Skeletal muscle satellite cell (primary cell): ENCODE data around the gene OASL.

Experiments
- H3K27me3 ChIP-seq: 2 replicates; pipeline ENCODE4 v1.7.0; 2013; ENCODE audit warnings: low read length; ENCODE audit not compliant: control insufficient read depth, insufficient read depth
- H3K36me3 ChIP-seq: 2 replicates; pipeline ENCODE4 v1.7.0; 2013; ENCODE audit warnings: mild to moderate bottlenecking, control low read depth, low read length; ENCODE audit not compliant: insufficient read depth
- H3K4me1 ChIP-seq: 2 replicates; pipeline ENCODE4 v1.7.0; 2013; ENCODE audit warnings: low read length; ENCODE audit not compliant: control insufficient read depth, insufficient read depth
- H3K4me2 ChIP-seq: 2 replicates; pipeline ENCODE4 v1.7.0; 2013; ENCODE audit warnings: mild to moderate bottlenecking, low read length
- H3K4me3 ChIP-seq: 2 replicates; pipeline ENCODE4 v1.7.0; 2013; ENCODE audit warnings: low read length
- H3K9ac ChIP-seq: 2 replicates; pipeline ENCODE4 v1.7.0; 2013; ENCODE audit warnings: mild to moderate bottlenecking, low read depth, low read length, moderate library complexity
- H3K9me3 ChIP-seq: replicated peaks from 2 replicates; pipeline ENCODE4 v1.7.0; 2013; ENCODE audit warnings: mild to moderate bottlenecking, control low read depth, low read length

Gene OASL

GRCh38 chr12:121023799-121024198 is 15.2 kb downstream of the OASL start:
- Histone ChIP-seq H3K4me2 (no peak overlapping the region), H3K9ac (no peak overlapping the region), H3K36me3 (no peaks in the 10 kb centered on the region), H3K4me3 (no peak overlapping the region), H3K4me1 (no peaks in the 10 kb centered on the region), H3K27me3 (peaks cover 19% of the 10 kb centered on the region), H3K9me3 (no peaks in the 10 kb centered on the region)

DNA sequence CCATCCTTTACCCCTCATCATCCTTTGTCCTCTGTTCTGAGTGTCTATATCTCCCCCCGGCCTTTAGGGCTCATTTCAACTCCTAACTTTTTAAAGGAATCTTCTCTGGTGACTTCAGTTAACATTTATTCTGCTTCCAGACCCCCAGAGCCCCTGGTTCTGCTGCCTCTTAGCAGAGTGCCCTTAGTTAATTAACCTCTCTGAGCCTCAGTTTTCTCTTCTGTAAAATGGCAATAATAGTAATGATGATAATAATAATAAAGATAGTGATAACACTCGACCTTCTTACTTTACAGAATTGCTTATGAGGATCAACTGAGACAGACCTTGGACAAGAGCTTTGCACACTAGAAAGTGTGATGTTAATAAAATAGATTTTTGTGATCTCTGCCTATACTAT is 16.3 kb downstream of the OASL start:
- Histone ChIP-seq H3K4me1 (no peaks in the 10 kb centered on the region), H3K36me3 (no peaks in the 10 kb centered on the region), H3K27me3 (peaks cover 19% of the 10 kb centered on the region), H3K9me3 (no peaks in the 10 kb centered on the region), H3K9ac (no peak overlapping the region), H3K4me2 (no peak overlapping the region), H3K4me3 (no peak overlapping the region)

DNA sequence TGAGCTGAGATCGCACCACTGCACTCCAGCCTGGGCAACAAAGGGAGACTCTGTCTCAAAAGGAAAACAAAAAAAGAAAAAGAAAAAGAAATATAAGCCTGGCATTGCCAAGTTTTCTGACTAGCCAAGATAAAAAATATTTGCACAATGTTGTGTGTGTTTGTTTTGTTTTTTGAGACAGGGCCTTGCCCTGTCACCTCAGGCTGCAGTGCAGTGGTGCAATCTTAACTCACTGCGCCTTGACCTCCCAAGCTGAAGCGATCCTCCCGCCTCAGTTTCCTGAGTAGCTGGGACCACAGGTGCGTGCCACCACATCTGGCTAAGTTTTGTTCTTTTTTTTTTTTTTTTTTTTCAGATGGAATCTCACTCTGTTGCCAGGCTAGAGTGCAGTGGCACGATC is 17.3 kb downstream of the OASL start:
- no peaks in the 10 kb centered on the region for H3K4me1 ChIP-seq

GRCh38 chr12:121018860-121019617 is 20.0 kb downstream of the OASL start:
- Histone ChIP-seq H3K4me1 (peaks cover 9% of the 10 kb centered on the region), H3K9ac (no peak overlapping the region), H3K36me3 (no peaks in the 10 kb centered on the region), H3K27me3 (peaks cover 15% of the 10 kb centered on the region), H3K4me2 (no peak overlapping the region), H3K9me3 (no peaks in the 10 kb centered on the region), H3K4me3 (no peak overlapping the region)

More for the DNA sequence above, 17.3 kb downstream of the OASL start:
- no peaks in the 10 kb centered on the region for H3K36me3 ChIP-seq
- peaks cover 15% of the 10 kb centered on the region for H3K27me3 ChIP-seq
- no peak overlapping the region for H3K9ac ChIP-seq
- H3K9me3 ChIP-seq = no peaks in the 10 kb centered on the region
- no peak overlapping the region for H3K4me2 ChIP-seq
- no peak overlapping the region for H3K4me3 ChIP-seq

GRCh38 chr12:121017966-121018491 is 21.0 kb downstream of the OASL start:
- peaks cover 9% of the 10 kb centered on the region for H3K4me1 ChIP-seq
- H3K36me3 ChIP-seq = peaks cover 2% of the 10 kb centered on the region
- H3K9me3 ChIP-seq = no peaks in the 10 kb centered on the region
- H3K27me3 ChIP-seq = peaks cover 15% of the 10 kb centered on the region
- no peak overlapping the region for H3K4me2 ChIP-seq
- no peak overlapping the region for H3K9ac ChIP-seq
- no peak overlapping the region for H3K4me3 ChIP-seq

GRCh38 chr12:121015825-121016766 is 22.9 kb downstream of the OASL start, which contains the start of gene C12orf43:
Gene C12orf43 (minus strand): TSS chr12:121016487. CDS start chr12:121016474, 13 bp downstream.
- peaks cover 9% of the 10 kb centered on the region for H3K4me1 ChIP-seq
- peak within 1 kb of the TSS; percentile 94 for H3K4me2 ChIP-seq
- peaks cover 13% of the 10 kb centered on the region for H3K27me3 ChIP-seq
- peak within 1 kb of the TSS; percentile 83 for H3K9ac ChIP-seq
- H3K36me3 ChIP-seq = peaks cover 4% of the 10 kb centered on the region
- peak within 1 kb of the TSS; percentile 82 for H3K4me3 ChIP-seq
- no peaks in the 10 kb centered on the region for H3K9me3 ChIP-seq

- H3K36me3 ChIP-seq = peaks cover 10% of the 10 kb centered on the region
- no peaks in the 10 kb centered on the region for H3K9me3 ChIP-seq
- H3K9ac ChIP-seq = no peak overlapping the region
- no peaks in the 10 kb centered on the region for H3K27me3 ChIP-seq
- H3K4me2 ChIP-seq = no peak overlapping the region
- H3K4me1 ChIP-seq = peaks cover 9% of the 10 kb centered on the region
- no peak overlapping the region for H3K4me3 ChIP-seq
Observed at GRCh38 chr12:121013715-121014114, 25.3 kb downstream of the OASL start.

- Histone ChIP-seq H3K27me3 (no peaks in the 10 kb centered on the region), H3K9ac (no peak overlapping the region), H3K9me3 (no peaks in the 10 kb centered on the region), H3K4me3 (no peak overlapping the region), H3K36me3 (peaks cover 23% of the 10 kb centered on the region), H3K4me1 (peaks cover 9% of the 10 kb centered on the region), H3K4me2 (no peak overlapping the region)
Observed at GRCh38 chr12:121011820-121012219, 27.2 kb downstream of the OASL start.

- H3K27me3 ChIP-seq = no peaks in the 10 kb centered on the region
- H3K4me2 ChIP-seq = no peak overlapping the region
- no peak overlapping the region for H3K9ac ChIP-seq
- peaks cover 27% of the 10 kb centered on the region for H3K36me3 ChIP-seq
- H3K4me1 ChIP-seq = peaks cover 9% of the 10 kb centered on the region
- H3K4me3 ChIP-seq = no peak overlapping the region
- no peaks in the 10 kb centered on the region for H3K9me3 ChIP-seq
Observed at GRCh38 chr12:121010860-121011259, 28.2 kb downstream of the OASL start.

GRCh38 chr12:121009741-121010140 is 29.3 kb downstream of the OASL start:
- no peaks in the 10 kb centered on the region for H3K9me3 ChIP-seq
- no peaks in the 10 kb centered on the region for H3K4me1 ChIP-seq
- H3K27me3 ChIP-seq = no peaks in the 10 kb centered on the region
- H3K4me2 ChIP-seq = no peak overlapping the region
- H3K9ac ChIP-seq = no peak overlapping the region
- H3K36me3 ChIP-seq = peaks cover 32% of the 10 kb centered on the region
- H3K4me3 ChIP-seq = no peak overlapping the region

DNA sequence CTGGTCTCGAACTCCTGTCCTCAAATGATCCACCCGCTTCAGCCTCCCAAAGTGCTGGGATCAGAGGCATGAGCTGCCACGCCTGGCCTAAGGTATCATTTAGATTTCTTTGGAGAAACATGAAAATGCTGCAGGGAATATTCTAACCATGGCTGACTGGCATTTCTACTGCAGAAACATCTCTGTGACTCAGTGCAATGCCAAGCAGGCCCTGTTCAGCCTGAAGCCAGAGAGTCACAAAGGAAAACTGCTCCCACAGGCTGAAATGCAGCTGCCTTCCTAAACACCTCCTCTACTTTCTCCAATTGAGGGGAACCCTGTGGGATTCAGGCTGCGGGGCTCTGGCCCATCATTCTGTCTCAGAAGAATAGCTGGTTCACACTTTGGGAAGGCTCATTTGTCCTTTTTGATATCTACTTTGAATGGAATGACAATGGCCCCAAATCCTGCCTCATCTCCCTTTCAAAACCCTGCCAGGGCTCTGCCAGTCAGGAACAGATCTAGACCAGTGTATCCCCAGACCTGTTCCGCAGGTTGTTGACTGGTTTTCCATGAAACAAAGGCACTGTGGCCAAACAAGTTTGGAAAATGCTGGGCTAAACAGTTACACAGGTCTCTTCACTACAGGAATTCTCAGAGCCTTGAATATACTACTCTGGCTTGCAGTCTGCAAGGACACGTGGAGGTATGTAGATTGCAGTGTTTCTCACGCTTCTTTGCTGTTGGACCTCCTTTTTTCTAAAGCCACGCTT is 30.5 kb downstream of the OASL start:
- no peak overlapping the region for H3K9ac ChIP-seq
- no peak overlapping the region for H3K4me3 ChIP-seq
- no peaks in the 10 kb centered on the region for H3K27me3 ChIP-seq
- H3K4me1 ChIP-seq = no peaks in the 10 kb centered on the region
- peaks cover 44% of the 10 kb centered on the region for H3K36me3 ChIP-seq
- no peak overlapping the region for H3K4me2 ChIP-seq
- H3K9me3 ChIP-seq = no peaks in the 10 kb centered on the region
